Epithelial cell of proximal tubule (primary cell): Measurements from ENCODE around the gene ZDHHC1. TPM values are rescaled to one million over a fixed set of nuclear protein-coding genes. Genes with fewer than 3 reads are reported as not detected.

Source experiments
- DNase-seq: peaks from one replicate; pipeline ENCODE4 v3.0.0-alpha.2; 2011; ENCODE audit warnings: low read depth
- H3K4me3 ChIP-seq: 2 replicates; pipeline ENCODE4 v1.5.1; 2011; ENCODE audit warnings: low read depth, mild to moderate bottlenecking, low read length
- CTCF ChIP-seq: conservative IDR thresholded peaks from 2 replicates; pipeline ENCODE4 v1.5.1; 2012; ENCODE audit warnings: low read depth, mild to moderate bottlenecking, low read length
- total RNA-seq: library from RNA; depleted of rRNA; stranded (reverse); fragments of >200 nt; gene quantifications from 2 replicates; pipeline ENCODE4 v1.2.3, GENCODE V29; 2015

The ZDHHC1 gene
- total RNA-seq, 1 donor from 2014 or later, result 7.3 TPM

GRCh38 chr16:67392301-67393059 is 23.8 kb downstream of the ZDHHC1 start:
- TF ChIP-seq CTCF, result no peak
- DNase-seq, result no peak
- no peak overlapping the region for H3K4me3 ChIP-seq

- TF ChIP-seq CTCF, result no peak
- H3K4me3 ChIP-seq, result no peak overlapping the region
- no peak for DNase-seq
Measured at GRCh38 chr16:67391424-67392300, 24.6 kb downstream of the ZDHHC1 start.

- H3K4me3 ChIP-seq, result no peak overlapping the region
- no peak for DNase-seq
- TF ChIP-seq CTCF, result no peak
Measured at GRCh38 chr16:67390816-67391423, 25.4 kb downstream of the ZDHHC1 start.

- DNase-seq, result no peak
- no peak overlapping the region for H3K4me3 ChIP-seq
Measured at GRCh38 chr16:67389911-67390815, 26.1 kb downstream of the ZDHHC1 start.

GRCh38 chr16:67388591-67388990 is 27.7 kb downstream of the ZDHHC1 start:
- no peak overlapping the region for H3K4me3 ChIP-seq
- no peak for DNase-seq
- TF ChIP-seq CTCF, result no peak

More at GRCh38 chr16:67389911-67390815, 26.1 kb downstream of the ZDHHC1 start:
- no peak for TF ChIP-seq CTCF

GRCh38 chr16:67388191-67388590 is 28.1 kb downstream of the ZDHHC1 start:
- H3K4me3 ChIP-seq, result no peak overlapping the region
- DNase-seq, result no peak
- TF ChIP-seq CTCF, result no peak
